HG02678 (cell line): ENCODE measurements around the gene RDH16.
"Not testable (repeated sequence)": the region's sequence is repeated elsewhere in the genome, so short reads cannot be mapped to it uniquely, and the experiment has no call there.

Experiments used
- ATAC-seq: cut with Tn5 transposase; IDR thresholded peaks from one replicate; pipeline ENCODE4 v1.9.1; 2021; ENCODE audit warnings: mild to moderate bottlenecking, moderate library complexity; ENCODE audit not compliant: unreplicated experiment

RDH16 gene

DNA sequence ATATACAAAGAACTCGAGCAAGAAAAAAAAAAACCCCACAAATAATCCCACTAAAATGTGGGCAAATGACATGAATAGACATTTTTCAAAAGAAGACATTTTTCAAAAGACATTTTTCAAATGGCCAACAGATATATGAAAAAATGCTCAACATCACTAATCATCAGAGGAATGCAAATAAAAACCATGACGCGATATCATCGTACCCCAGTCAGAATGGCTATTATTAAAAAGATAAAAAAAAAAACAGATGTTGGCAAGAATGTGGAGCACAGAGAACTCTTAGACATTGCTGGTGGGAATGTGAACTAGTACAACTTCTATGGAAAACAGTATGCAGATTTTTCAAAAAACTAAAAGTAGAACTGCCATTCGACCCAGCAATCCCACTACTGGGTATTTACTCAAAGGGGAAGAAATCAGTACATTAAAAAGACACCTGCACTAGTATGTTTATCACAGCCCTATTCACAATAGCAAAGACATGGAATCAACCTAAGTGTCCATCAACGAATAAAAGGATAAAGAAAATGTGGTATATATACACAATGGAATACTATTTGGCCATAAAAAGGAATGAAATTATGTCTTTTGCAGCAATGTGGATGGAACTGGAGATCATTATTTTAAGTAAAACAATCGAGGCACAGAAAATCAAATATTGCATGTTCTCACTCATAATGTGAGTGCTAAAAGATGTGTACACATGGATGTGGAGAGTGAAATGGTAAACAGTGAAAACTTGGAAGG lies 32.6 kb upstream of the RDH16 start:
- ATAC-seq, result no peak

DNA sequence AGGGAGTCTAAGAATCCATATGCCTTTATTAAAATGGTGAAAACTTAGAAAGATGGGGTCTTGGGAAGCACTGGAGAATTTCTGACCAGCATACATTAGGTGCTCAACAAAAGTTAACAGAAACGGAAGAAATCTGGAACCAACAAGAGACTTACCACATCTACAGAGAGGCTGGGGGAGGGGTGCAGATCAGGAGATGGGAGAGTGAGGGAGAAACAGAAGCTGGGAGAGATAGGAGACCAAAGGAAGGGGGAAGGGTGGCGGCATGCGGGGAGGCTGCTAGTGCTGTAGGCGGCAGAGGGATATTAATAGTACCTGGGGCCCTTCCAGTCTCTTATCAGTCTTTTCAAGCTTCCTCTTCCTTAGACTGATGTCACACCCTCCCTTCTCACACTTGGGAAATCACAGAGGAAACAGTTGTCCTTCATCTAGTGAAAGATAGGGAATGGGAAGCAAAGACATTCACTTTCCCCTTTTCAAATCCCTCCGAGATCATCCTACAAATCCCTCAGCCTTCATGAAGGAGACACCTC lies 30.9 kb upstream of the RDH16 start:
- no peak for ATAC-seq

GRCh38 chr12:56987551-56988053 lies 30.2 kb upstream of the RDH16 start:
- peak; percentile 57 for ATAC-seq

- no peak for ATAC-seq
These were observed 29.6 kb upstream of the RDH16 start for GRCh38 chr12:56987011-56987410.

DNA sequence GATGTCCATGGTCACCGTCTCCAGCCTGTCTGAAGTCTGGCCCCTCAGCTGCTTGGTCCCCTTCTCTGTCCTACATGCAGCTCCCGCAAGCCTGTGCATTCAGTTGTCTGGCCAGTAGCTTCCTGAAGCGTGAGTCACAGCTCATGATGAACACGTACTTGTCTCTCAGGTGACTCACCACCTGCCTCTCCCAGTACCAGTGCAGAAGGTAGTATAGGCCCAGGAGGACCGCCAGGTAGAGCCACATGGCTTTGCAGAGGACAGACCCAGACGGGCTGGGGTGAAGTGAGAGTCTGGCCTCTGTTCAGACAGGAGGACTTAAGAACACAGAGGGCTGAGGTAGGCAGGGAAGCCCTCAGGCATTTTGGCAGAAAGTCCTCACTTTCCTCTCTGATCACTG lies 28.3 kb upstream of the RDH16 start:
- not testable (repeated sequence) for ATAC-seq

DNA sequence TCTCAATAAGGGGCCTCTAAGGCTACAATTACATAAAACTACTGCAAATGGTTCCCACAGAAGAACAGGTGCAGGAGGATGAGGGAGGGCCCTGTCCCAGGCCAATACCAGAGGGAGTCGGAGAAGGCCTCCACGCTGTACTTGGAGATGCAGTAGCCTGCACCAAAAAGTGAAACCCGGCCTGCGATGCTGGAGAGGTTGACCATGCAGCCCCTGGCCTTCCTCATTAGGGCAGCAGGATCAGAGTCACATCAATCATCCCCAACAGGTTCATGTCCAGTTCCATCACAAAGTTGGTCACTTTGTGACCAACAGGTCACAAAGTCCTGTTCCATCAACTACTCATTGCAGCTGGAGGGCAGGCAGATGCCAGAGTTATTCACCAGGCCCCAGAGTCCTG lies 26.0 kb upstream of the RDH16 start:
- ATAC-seq, result no peak

- not testable (repeated sequence) for ATAC-seq
These were observed 25.3 kb upstream of the RDH16 start for GRCh38 chr12:56982578-56983236.

DNA sequence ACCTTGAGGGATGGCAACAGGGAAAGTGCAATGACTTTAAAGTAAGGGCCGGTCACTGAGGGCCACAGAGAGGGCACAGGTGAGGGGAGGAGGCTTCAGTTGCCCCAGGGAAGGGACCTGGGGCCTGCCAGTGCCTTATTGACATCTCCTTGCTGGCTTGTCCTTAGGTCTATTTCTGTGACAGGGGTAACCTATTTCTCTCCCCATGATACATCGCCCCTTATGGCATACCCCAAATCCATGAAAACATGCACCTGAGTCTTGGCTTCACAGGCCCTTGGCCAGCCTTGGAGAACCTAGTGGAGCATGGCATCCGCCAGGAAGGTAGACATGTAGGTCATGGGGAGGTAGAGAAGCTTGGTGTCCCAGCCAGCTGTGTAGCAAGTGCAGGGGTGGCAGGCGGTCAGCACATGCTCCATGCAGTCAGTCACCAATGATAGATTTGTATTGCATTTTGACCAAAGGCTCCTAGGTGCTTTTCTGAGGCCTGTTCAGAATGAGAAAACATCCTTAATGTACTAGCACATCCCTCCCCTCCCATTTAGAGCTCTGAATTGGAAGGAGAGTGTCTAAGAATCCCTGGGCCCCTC lies 23.6 kb upstream of the RDH16 start:
- ATAC-seq, result no peak

GRCh38 chr12:56980268-56980667 lies 22.9 kb upstream of the RDH16 start:
- ATAC-seq, result no peak

- no peak for ATAC-seq
These were observed 22.2 kb upstream of the RDH16 start for GRCh38 chr12:56979628-56980027.

DNA sequence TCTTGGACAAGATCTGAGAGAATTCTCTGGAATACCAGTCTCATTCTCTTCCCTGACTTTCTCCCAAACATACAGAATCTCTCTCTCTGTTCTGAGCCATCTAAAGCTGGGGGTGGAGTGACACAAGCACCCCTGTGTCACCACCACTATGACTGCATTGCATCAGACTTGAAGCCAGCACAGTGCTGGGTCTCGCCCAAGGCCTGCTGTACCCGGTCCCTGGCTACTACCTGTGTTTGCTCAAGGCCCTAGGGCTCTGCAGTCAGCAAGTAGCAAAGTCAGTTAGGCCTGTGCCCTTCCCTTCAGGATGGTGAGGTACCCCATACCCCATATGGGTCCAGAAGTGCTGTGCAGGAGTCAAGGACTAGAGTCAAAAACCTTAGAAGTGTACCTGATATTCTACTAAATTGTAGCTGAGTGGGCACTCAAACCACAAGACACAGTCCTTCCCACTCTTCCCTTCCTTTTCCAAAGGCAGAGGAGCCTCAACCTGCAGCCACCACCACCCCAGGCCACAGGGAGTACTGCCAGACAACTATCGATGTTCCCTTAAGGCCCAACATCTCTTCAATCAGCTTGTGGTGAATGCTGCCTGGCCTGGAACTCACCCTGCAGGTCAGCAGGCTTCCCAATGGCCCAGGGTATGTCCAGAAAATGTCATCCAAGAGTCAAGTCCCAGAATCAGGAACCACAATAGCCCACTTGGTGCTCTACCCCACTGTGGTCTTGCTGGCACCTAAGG lies 21.2 kb upstream of the RDH16 start:
- no peak for ATAC-seq

DNA sequence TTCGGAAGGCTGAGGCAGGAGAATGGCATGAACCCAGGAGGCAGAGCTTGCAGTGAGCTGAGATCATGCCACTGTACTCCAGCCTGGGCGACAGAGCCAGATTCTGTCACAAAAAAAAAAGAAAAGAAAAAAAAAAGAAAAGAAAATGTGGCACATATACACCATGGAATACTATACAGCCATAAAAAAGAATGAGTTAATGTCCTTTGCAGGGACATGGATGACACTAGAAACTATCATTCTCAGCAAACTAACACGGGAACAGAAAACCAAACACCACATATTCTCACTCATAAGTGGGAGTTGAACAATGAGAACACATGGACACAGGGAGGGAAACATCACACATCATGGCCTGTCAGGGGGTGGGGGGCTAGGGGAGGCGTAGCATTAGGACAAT lies 20.0 kb upstream of the RDH16 start:
- not testable (repeated sequence) for ATAC-seq

DNA sequence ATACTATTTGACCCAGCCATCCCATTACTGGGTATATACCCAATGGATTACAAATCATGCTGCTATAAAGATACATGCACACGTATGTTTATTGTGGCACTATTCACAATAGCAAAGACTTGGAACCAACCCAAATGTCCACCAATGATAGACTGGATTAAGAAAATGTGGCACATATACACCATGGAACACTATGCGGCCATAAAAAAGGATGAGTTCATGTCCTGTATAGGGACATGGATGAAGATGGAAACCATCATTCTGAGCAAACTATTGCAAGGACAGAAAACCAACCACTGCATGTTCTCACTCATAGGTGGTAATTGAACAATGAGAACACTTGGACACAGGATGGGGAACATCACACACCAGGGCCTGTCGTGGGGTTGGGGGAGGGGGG lies 16.8 kb upstream of the RDH16 start:
- not testable (repeated sequence) for ATAC-seq

DNA sequence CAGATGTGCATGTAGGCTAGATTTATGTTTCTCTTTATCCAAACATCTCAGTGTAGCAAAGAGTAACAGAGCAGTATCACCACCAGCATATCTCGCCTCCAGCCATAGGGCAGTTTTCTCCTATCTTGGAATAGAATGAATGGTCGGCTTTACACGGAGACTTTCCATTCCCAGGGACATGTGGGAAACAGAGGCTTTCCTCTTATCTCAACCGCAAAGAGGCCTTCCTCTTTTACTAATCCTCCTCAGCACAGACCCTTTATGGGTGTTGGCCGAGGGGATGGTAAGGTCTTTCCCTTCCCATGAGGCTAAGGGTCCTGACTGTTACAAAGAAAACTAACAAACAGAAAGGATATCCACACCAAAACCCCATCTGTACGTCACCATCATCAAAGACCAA lies 11.5 kb upstream of the RDH16 start:
- not testable (repeated sequence) for ATAC-seq

DNA sequence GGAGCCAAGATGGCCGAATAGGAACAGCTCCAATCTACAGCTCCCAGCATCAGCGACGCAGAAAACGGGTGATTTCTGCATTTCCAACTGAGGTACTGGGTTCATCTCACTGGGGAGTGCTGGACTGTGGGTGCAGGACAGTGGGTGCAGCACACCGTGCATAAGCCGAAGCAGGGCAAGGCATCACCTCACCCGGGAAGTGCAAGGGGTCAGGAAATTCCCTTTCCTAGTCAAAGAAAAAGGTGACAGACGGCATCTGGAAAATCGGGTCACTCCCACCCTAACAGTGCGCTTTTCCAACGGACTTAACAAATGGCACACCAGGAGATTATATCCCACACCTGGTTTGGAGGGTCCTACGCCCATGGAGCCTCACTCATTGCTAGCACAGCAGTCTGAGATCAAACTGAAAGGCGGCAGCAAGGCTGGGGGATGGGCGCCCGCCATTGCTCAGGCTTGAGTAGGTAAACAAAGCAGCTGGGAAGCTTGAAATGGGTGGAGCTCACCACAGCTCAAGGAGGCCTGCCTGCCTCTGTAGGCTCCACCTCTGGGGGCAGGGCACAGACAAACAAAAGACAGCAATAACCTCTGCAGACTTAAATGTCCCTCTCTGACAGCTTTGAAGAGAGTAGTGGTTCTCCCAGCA lies 8.7 kb upstream of the RDH16 start:
- ATAC-seq, result not testable (repeated sequence)

GRCh38 chr12:56965124-56965523 lies 7.7 kb upstream of the RDH16 start:
- ATAC-seq, result not testable (repeated sequence)

- not testable (repeated sequence) for ATAC-seq
These were observed 6.1 kb upstream of the RDH16 start for GRCh38 chr12:56963557-56963956.

- not testable (repeated sequence) for ATAC-seq
These were observed 4.8 kb upstream of the RDH16 start for GRCh38 chr12:56962247-56962646.

GRCh38 chr12:56958422-56958821 lies 1.0 kb upstream of the RDH16 start:
- no peak for ATAC-seq

DNA sequence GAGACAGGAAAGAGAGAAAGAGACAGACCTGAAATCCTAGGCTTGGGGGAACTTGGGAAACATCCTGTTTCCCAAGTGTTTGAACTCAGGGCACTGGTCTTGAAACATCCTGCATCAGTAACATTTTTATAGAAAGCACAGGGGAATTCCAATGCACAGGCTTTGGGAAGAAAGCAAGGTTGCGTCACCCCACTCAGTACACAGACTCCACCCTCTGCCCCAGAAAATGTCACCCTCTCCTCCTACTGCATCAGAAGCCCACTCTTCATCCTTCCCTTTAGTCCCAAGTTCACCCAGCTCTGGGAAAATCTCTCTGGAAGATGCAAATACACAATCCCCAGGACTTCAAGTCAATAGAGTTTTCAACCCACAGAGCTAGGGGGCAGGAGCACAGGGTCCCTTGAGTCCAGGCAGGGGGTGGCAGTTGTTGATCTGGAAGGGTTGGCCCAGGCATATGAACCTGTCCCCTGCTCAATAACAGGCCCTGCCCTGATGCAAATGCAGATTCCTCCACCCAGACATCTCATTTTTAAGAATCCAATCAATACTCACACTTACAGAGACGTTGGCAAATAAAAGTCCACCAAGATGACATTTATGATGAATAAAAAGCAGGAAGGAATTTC lies 1.7 kb downstream of the RDH16 start:
- ATAC-seq, result no peak
